Sigmoid colon (tissue), 4 donors: ENCODE data around the gene CLIC2.

Experiments
- CTCF ChIP-seq, 4 experiments: fragments of 450-650 bp in 3 of 4; fragments of 200-600 bp in 1 of 4; IDR thresholded peaks; one replicate each; pipeline ENCODE4 v1.5.1; 2016 to 2019; ENCODE audit warnings: antibody characterized with exemption in 4 of 4, mild to moderate bottlenecking in 3 of 4, moderate library complexity in 2 of 4
- POLR2A ChIP-seq, 2 donors: fragments of 450-650 bp; IDR thresholded peaks; one replicate each; pipeline ENCODE4 v1.6.1; 2016; ENCODE audit warnings: antibody characterized with exemption in 2 of 2, mild to moderate bottlenecking in 2 of 2, moderate library complexity in 2 of 2
- POLR2AphosphoS5 ChIP-seq, 4 donors: sonication (generic); formaldehyde crosslinking; IDR thresholded peaks; one replicate each; pipeline ENCODE4 v1.6.1; 2017; ENCODE audit warnings: antibody characterized with exemption in 4 of 4

- no peak for TF ChIP-seq POLR2A (IDR thresholded peaks at IDR 0.05)
- no peak for TF ChIP-seq CTCF (IDR thresholded peaks at IDR 0.05)
- TF ChIP-seq POLR2AphosphoS5 (IDR thresholded peaks at IDR 0.05): no peak
Observed at GRCh38 chrX:155266439-155266838, 68.0 kb downstream of the CLIC2 start.
